HL-60 (cell line): ENCODE measurements around the gene GRWD1.

ENCODE experiments used
- DNase-seq, 2 experiments: peaks; one replicate each; pipeline ENCODE4 v3.0.0-alpha.2; 2010 to 2020; ENCODE audit warnings: low read depth in 1 of 2, low spot score in 1 of 2
- H3K27ac ChIP-seq: fragments of 250-450 bp; sonication (Bioruptor Pico); replicated peaks from 2 replicates; pipeline ENCODE4 v1.5.1; 2020; ENCODE audit warnings: mild to moderate bottlenecking, moderate library complexity
- H3K27me3 ChIP-seq: fragments of 250-450 bp; sonication (Bioruptor Pico); 2 replicates; pipeline ENCODE4 v1.5.1; 2021; ENCODE audit warnings: mild to moderate bottlenecking, moderate library complexity; ENCODE audit not compliant: insufficient read depth, poor library complexity, severe bottlenecking
- H3K4me3 ChIP-seq: replicated peaks from 2 replicates; pipeline ENCODE4 v1.5.1; 2011; ENCODE audit warnings: mild to moderate bottlenecking, control low read depth, low read length; ENCODE audit not compliant: insufficient read depth
- GABPA ChIP-seq: IDR thresholded peaks from 2 replicates; pipeline ENCODE4 v1.6.1; 2012; ENCODE audit warnings: low read depth
- POLR2AphosphoS5 ChIP-seq: IDR thresholded peaks from 2 replicates; pipeline ENCODE4 v1.6.1; 2012; ENCODE audit warnings: low read depth
- REST ChIP-seq: IDR thresholded peaks from 2 replicates; pipeline ENCODE4 v1.6.1; 2012; ENCODE audit warnings: low read depth; ENCODE audit not compliant: insufficient replicate concordance
- SPI1 ChIP-seq: IDR thresholded peaks from 2 replicates; pipeline ENCODE4 v1.6.1; 2012; ENCODE audit warnings: low read depth, mild to moderate bottlenecking, borderline replicate concordance
- TF ChIP-seq, protein P1 (sequence below): IDR thresholded peaks from one replicate; pipeline ENCODE4 v1.5.1; 2011; ENCODE audit warnings: low read length, control low read depth, inconsistent platforms; ENCODE audit not compliant: insufficient read depth

The GRWD1 gene

GRCh38 chr19:48478339-48479256 lies 32.8 kb downstream of the GRWD1 start:
- Histone ChIP-seq H3K4me3 (no peak overlapping the region), H3K27ac (no peak overlapping the region), H3K27me3 (no peaks in the 10 kb centered on the region)
- DNase-seq: no peak
- no peak for TF ChIP-seq SPI1
- TF ChIP-seq, protein P1, sequence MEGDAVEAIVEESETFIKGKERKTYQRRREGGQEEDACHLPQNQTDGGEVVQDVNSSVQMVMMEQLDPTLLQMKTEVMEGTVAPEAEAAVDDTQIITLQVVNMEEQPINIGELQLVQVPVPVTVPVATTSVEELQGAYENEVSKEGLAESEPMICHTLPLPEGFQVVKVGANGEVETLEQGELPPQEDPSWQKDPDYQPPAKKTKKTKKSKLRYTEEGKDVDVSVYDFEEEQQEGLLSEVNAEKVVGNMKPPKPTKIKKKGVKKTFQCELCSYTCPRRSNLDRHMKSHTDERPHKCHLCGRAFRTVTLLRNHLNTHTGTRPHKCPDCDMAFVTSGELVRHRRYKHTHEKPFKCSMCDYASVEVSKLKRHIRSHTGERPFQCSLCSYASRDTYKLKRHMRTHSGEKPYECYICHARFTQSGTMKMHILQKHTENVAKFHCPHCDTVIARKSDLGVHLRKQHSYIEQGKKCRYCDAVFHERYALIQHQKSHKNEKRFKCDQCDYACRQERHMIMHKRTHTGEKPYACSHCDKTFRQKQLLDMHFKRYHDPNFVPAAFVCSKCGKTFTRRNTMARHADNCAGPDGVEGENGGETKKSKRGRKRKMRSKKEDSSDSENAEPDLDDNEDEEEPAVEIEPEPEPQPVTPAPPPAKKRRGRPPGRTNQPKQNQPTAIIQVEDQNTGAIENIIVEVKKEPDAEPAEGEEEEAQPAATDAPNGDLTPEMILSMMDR: no peak
- TF ChIP-seq GABPA: no peak
- no peak for TF ChIP-seq POLR2AphosphoS5
- TF ChIP-seq REST: no peak

- no peaks in the 10 kb centered on the region for H3K27me3 ChIP-seq
- TF ChIP-seq GABPA (no peak), POLR2AphosphoS5 (no peak), REST (no peak), SPI1 (no peak)
- TF ChIP-seq, protein P1: no peak
- no peak overlapping the region for H3K4me3 ChIP-seq
- no peak overlapping the region for H3K27ac ChIP-seq
- no peak for DNase-seq
Measured at GRCh38 chr19:48479686-48480085, 33.9 kb downstream of the GRWD1 start.

DNA sequence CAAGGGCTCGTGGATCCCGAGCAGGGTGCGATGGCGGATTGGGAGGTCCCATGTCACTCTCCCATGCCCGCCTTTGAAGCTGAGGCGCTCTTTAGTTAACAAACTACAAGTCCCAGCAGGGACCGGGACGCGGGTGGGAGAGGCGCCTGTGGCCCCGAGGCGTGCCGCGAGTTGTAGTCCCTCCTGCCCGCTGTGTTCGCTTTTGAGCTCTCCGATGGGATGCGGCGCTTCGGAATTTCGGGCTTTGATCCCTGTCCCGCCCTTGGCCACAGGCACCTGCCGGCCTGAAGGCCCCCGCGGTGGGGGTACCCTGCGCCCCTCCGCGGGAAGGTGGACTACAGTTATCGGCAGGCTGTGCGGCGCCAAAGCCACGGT lies 34.4 kb downstream of the GRWD1 start:
- no peak for TF ChIP-seq REST
- TF ChIP-seq POLR2AphosphoS5: no peak; the same call in 1 of the 2 replicates
- TF ChIP-seq SPI1: no peak
- TF ChIP-seq, protein P1: no peak
- TF ChIP-seq GABPA: no peak
- Histone ChIP-seq H3K4me3 (no peak overlapping the region), H3K27me3 (no peaks in the 10 kb centered on the region), H3K27ac (no peak overlapping the region)
- DNase-seq: no peak
